NCI-H82 treated with DMSO at 0.1 percent for 48 hours (cell line): ENCODE data around the gene RPAP2.
A peak's percentile ranks its signal among the peaks of the same experiment; 100 is the strongest.
"Not testable (repeated sequence)": the region's sequence is repeated elsewhere in the genome, so short reads cannot be mapped to it uniquely, and the experiment has no call there.

Experiments used
- DNase-seq: peaks from one replicate; lab custom pipeline; 2025; ENCODE audit not compliant: unreplicated experiment; lab: John Stamatoyannopoulos, UW

The RPAP2 gene

GRCh38 chr1:92298573-92299476 is at the start of gene RPAP2, which contains the start of gene GLMN:
Gene RPAP2, plus strand, starts transcription at chr1:92299059. Its CDS starts 15 bp downstream, at chr1:92299074.
Gene GLMN, minus strand, starts transcription at chr1:92298987. Its CDS starts 988 bp downstream, at chr1:92297999.
- DNase-seq = peak; percentile 76

- not testable (repeated sequence) for DNase-seq
Observed at GRCh38 chr1:92254714-92255113, 44.1 kb upstream of the RPAP2 start.

GRCh38 chr1:92259350-92259749 is 39.5 kb upstream of the RPAP2 start:
- no peak for DNase-seq

- no peak for DNase-seq
Observed at GRCh38 chr1:92262516-92262915, 36.3 kb upstream of the RPAP2 start.

- no peak for DNase-seq
Observed at GRCh38 chr1:92273039-92273438, 25.8 kb upstream of the RPAP2 start.

GRCh38 chr1:92274939-92275338 is 23.9 kb upstream of the RPAP2 start:
- no peak for DNase-seq

GRCh38 chr1:92276082-92276481 is 22.8 kb upstream of the RPAP2 start:
- no peak for DNase-seq

GRCh38 chr1:92277105-92277723 is 21.6 kb upstream of the RPAP2 start:
- DNase-seq = no peak

- not testable (repeated sequence) for DNase-seq
Observed at GRCh38 chr1:92279781-92280180, 19.1 kb upstream of the RPAP2 start.

- DNase-seq = not testable (repeated sequence)
Observed at GRCh38 chr1:92281411-92281810, 17.4 kb upstream of the RPAP2 start.

- DNase-seq = peak; percentile 46
Observed at GRCh38 chr1:92291372-92291999, 7.4 kb upstream of the RPAP2 start.

GRCh38 chr1:92298213-92298572 is 666 bp upstream of the RPAP2 start:
- no peak for DNase-seq

GRCh38 chr1:92299477-92300150 is 755 bp downstream of the RPAP2 start:
- no peak for DNase-seq

GRCh38 chr1:92301021-92301420 is 2.2 kb downstream of the RPAP2 start:
- no peak for DNase-seq

GRCh38 chr1:92306020-92306419 is 7.2 kb downstream of the RPAP2 start:
- DNase-seq = no peak

- DNase-seq = no peak
Observed at GRCh38 chr1:92307980-92308379, 9.1 kb downstream of the RPAP2 start.

GRCh38 chr1:92310185-92310597 is 11.3 kb downstream of the RPAP2 start:
- DNase-seq = peak; percentile 9

- DNase-seq = no peak
Observed at GRCh38 chr1:92314024-92314423, 15.2 kb downstream of the RPAP2 start.

- no peak for DNase-seq
Observed at GRCh38 chr1:92315766-92316599, 17.1 kb downstream of the RPAP2 start.

- no peak for DNase-seq
Observed at GRCh38 chr1:92317836-92318493, 19.1 kb downstream of the RPAP2 start.
